Stomach (tissue), 9 donors: Measurements from ENCODE around the gene CFAP161. TPM values are rescaled to one million over a fixed set of nuclear protein-coding genes. Genes with fewer than 3 reads are reported as not detected.

Experiments used
- DNase-seq, 2 donors: peaks; one replicate each; pipeline versions ENCODE4 v3.0.0 to v3.0.0-alpha.2; 2013 to 2019
- H3K27ac ChIP-seq, 5 donors: fragments of 200-600 bp in 4 of 5; sonication (generic) in 4 of 5; one replicate each; pipeline ENCODE4 v1.5.1; 2013 to 2019; ENCODE audit warnings: mild to moderate bottlenecking in 1 of 5, moderate library complexity in 1 of 5
- H3K27me3 ChIP-seq, 3 donors: fragments of 200-600 bp; sonication (generic); one replicate each; pipeline ENCODE4 v1.5.1; 2017 to 2019; ENCODE audit warnings: mixed run types in 1 of 3
- H3K36me3 ChIP-seq, 4 donors: fragments of 200-600 bp; sonication (generic); 1 replicate in 3 of 4; 2 replicates in 1 of 4; pipeline ENCODE4 v1.5.1; 2016 to 2019
- H3K4me1 ChIP-seq, 4 donors: fragments of 200-600 bp; sonication (generic); one replicate each; pipeline ENCODE4 v1.5.1; 2016 to 2019
- H3K4me3 ChIP-seq, 4 donors: fragments of 200-600 bp; sonication (generic) in 3 of 4; one replicate each; pipeline ENCODE4 v1.5.1; 2016 to 2019; ENCODE audit warnings: mild to moderate bottlenecking in 1 of 4
- H3K9me3 ChIP-seq, 4 donors: fragments of 200-600 bp; sonication (generic); one replicate each; pipeline ENCODE4 v1.5.1; 2016 to 2019
- CTCF ChIP-seq, 7 experiments: fragments of 450-650 bp in 4 of 7; fragments of 200-600 bp in 3 of 7; sonication (generic) in 3 of 7; IDR thresholded peaks; one replicate each; pipeline ENCODE4 v1.5.1; 2016 to 2019; ENCODE audit warnings: antibody characterized with exemption in 7 of 7, control low read depth in 2 of 7, mild to moderate bottlenecking in 1 of 7
- EP300 ChIP-seq: sonication (generic); formaldehyde crosslinking; IDR thresholded peaks from one replicate; pipeline ENCODE4 v1.6.1; 2017; ENCODE audit warnings: antibody characterized with exemption
- POLR2A ChIP-seq, 4 donors: fragments of 450-650 bp; IDR thresholded peaks; one replicate each; pipeline ENCODE4 v1.6.1; 2016; ENCODE audit warnings: antibody characterized with exemption in 4 of 4, control low read depth in 2 of 4, mild to moderate bottlenecking in 1 of 4, moderate library complexity in 1 of 4
- POLR2AphosphoS5 ChIP-seq, 3 donors: sonication (generic); formaldehyde crosslinking; IDR thresholded peaks; one replicate each; pipeline ENCODE4 v1.6.1; 2016; ENCODE audit warnings: antibody characterized with exemption in 3 of 3
- WGBS, 5 donors: extraction: QIAGEN DNeasy Blood & Tissue Kit in 3 of 5; methylation state at CpG; one replicate each; pipeline versions ENCODE4 v1.1.5 to v1.1.7; 2013 to 2018; 5-methylcytosine and 5-hydroxymethylcytosine counted together
- intact Hi-C: fragments of 100-400 bp; cut with DNase I; formaldehyde crosslinking; loops from one replicate; pipeline ENCODE4 v1.15.1; 2023; ENCODE audit warnings: low total_unique reads
- polyA plus RNA-seq, 3 donors: library from polyadenylated mRNA; stranded (reverse); fragments of 200-250 nt; gene quantifications; one replicate each; pipeline ENCODE4 v1.2.3, GENCODE V29; 2013
- total RNA-seq, 5 donors: library from RNA; depleted of rRNA; stranded (reverse); fragments of >200 nt; gene quantifications; one replicate each; pipeline versions ENCODE4 v1.1.0 to v1.2.3, GENCODE V29; 2014 to 2016
- donor health status: healthy with polysubstance abuse.
- donor health status: Bipolar disorder and iron deficiency.
- donor health status: healthy.

Gene CFAP161
- total and polyA plus RNA-seq, 8 donors = 0.19 to 2.6 TPM; not detected in 6

- H3K36me3 ChIP-seq = no peaks in the 10 kb centered on the region
- intact Hi-C loops = loop anchor here (10.0 kb wide), 1 partner anchor 282 kb away; no protein-coding TSS in a partner anchor
- H3K4me3 ChIP-seq = no peak overlapping the region
- H3K27me3 ChIP-seq = peaks cover 0 to 7% (median 2%) of the 10 kb centered on the region in 3 donors
- DNase-seq = no peak
- H3K27ac ChIP-seq = no peak overlapping the region
- no peaks in the 10 kb centered on the region for H3K9me3 ChIP-seq
- 18 to 42% (median 33%) methylated on average over 3 of the region's 3 CpGs for WGBS, 5 donors
- TF ChIP-seq POLR2A (IDR thresholded peaks at IDR 0.05) (no peak), EP300 (no peak), CTCF (IDR thresholded peaks at IDR 0.05) (no peak), POLR2AphosphoS5 (IDR thresholded peaks at IDR 0.05) (no peak)
- H3K4me1 ChIP-seq = peaks cover 0 to 10% (median under 1%) of the 10 kb centered on the region in 4 donors
Measured at GRCh38 chr15:81113204-81113657, 20.8 kb upstream of the CFAP161 start.

- WGBS, 5 donors = 24 to 42% (median 31%) methylated on average over 3 of the region's 3 CpGs
- TF ChIP-seq EP300 (no peak), POLR2A (IDR thresholded peaks at IDR 0.05) (no peak), CTCF (IDR thresholded peaks at IDR 0.05) (no peak)
- Histone ChIP-seq H3K4me1 (peaks cover 0 to 14% (median 2%) of the 10 kb centered on the region in 4 donors), H3K9me3 (no peaks in the 10 kb centered on the region), H3K27me3 (peaks cover 0 to 12% (median 6%) of the 10 kb centered on the region in 3 donors), H3K36me3 (no peaks in the 10 kb centered on the region), H3K4me3 (no peak overlapping the region), H3K27ac (no peak overlapping the region)
- intact Hi-C loops = loop anchor here (10.0 kb wide), 1 partner anchor 281 kb away; no protein-coding TSS in a partner anchor
- no peak for DNase-seq
Measured at GRCh38 chr15:81113861-81114291, 20.2 kb upstream of the CFAP161 start.

GRCh38 chr15:81115054-81115939 lies 18.8 kb upstream of the CFAP161 start:
- WGBS, 5 donors = 80 to 92% (median 90%) methylated on average over 5 of the region's 5 CpGs
- peaks cover 0 to 12% (median 6%) of the 10 kb centered on the region in 3 donors for H3K27me3 ChIP-seq
- peaks cover 0 to 14% (median 2%) of the 10 kb centered on the region in 4 donors for H3K4me1 ChIP-seq
- intact Hi-C loops = loop anchor here (10.0 kb wide), 1 partner anchor 280 kb away; no protein-coding TSS in a partner anchor
- TF ChIP-seq CTCF (IDR thresholded peaks at IDR 0.05) (no peak), POLR2A (IDR thresholded peaks at IDR 0.05) (no peak), EP300 (no peak), POLR2AphosphoS5 (IDR thresholded peaks at IDR 0.05) (no peak)
- no peak overlapping the region for H3K27ac ChIP-seq
- H3K4me3 ChIP-seq = no peak overlapping the region
- H3K36me3 ChIP-seq = no peaks in the 10 kb centered on the region
- no peak for DNase-seq
- H3K9me3 ChIP-seq = no peaks in the 10 kb centered on the region

- WGBS, 5 donors = 81 to 90% (median 85%) methylated on average over 3 of the region's 3 CpGs
- intact Hi-C loops = loop anchor here (10.0 kb wide), 1 partner anchor 278 kb away; no protein-coding TSS in a partner anchor
- H3K27me3 ChIP-seq = peaks cover 0 to 12% (median 6%) of the 10 kb centered on the region in 3 donors
Measured at GRCh38 chr15:81117136-81117535, 16.9 kb upstream of the CFAP161 start.

More at GRCh38 chr15:81117136-81117535, 16.9 kb upstream of the CFAP161 start:
- no peaks in the 10 kb centered on the region for H3K36me3 ChIP-seq
- H3K4me3 ChIP-seq = no peak overlapping the region
- no peak overlapping the region for H3K27ac ChIP-seq
- H3K4me1 ChIP-seq = peaks cover 0 to 14% (median 2%) of the 10 kb centered on the region in 4 donors
- TF ChIP-seq CTCF (IDR thresholded peaks at IDR 0.05) = no peak
- no peak for TF ChIP-seq POLR2AphosphoS5 (IDR thresholded peaks at IDR 0.05)
- no peak for TF ChIP-seq EP300
- no peaks in the 10 kb centered on the region for H3K9me3 ChIP-seq
- no peak for DNase-seq
